ENCODE measurements around the gene ELFN1.

ELFN1 gene

DNA sequence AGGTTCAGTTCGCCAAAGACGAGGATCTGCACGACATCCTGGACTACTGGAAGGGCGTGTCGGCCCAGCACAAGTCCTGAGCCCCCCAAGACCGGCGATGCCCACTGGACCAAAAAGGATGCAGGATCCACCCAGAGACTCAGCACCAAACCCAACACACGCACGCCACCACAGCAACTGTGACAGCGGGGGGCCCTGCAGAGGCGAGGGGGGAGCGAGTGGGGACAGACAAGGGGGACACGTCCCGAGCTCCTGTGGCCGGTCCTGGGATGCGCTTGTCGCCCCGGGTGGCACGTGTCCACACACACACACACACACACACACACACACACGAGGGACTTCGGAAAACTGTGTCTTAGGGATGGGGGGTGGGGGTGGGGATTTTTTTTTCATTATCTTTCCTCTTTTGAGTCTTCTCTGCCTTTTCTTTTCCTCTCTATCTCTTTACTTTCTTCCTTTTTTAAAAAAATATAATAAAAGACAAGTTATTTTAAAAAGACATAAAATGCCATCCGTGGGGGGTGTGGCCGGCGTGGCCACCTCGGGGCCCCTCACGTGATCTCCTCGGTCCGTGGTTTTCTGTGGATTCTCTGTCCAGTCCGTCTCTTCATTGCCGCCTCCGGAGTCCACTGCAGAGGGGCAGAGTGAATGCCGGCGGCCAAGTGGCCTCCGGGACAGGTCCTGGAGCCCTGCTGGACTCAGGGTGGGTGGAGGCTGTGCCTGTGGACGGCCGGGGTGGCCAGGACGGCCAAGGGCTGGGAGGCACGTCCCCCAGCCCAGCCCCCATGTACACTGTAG, 77.1 kb downstream of the ELFN1 start:
- TF ChIP-seq, protein P1, sequence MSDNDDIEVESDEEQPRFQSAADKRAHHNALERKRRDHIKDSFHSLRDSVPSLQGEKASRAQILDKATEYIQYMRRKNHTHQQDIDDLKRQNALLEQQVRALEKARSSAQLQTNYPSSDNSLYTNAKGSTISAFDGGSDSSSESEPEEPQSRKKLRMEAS (IDR thresholded peaks at IDR 0.05; ENCODE audit: low read depth, low read length): no peak
- TF ChIP-seq MYC (IDR thresholded peaks at IDR 0.05; ENCODE audit: low read depth, low read length) (no peak), POLR2A (IDR thresholded peaks at IDR 0.05; ENCODE audit: extremely low read depth, insufficient read length) (no peak)
- TF ChIP-seq, protein P2, sequence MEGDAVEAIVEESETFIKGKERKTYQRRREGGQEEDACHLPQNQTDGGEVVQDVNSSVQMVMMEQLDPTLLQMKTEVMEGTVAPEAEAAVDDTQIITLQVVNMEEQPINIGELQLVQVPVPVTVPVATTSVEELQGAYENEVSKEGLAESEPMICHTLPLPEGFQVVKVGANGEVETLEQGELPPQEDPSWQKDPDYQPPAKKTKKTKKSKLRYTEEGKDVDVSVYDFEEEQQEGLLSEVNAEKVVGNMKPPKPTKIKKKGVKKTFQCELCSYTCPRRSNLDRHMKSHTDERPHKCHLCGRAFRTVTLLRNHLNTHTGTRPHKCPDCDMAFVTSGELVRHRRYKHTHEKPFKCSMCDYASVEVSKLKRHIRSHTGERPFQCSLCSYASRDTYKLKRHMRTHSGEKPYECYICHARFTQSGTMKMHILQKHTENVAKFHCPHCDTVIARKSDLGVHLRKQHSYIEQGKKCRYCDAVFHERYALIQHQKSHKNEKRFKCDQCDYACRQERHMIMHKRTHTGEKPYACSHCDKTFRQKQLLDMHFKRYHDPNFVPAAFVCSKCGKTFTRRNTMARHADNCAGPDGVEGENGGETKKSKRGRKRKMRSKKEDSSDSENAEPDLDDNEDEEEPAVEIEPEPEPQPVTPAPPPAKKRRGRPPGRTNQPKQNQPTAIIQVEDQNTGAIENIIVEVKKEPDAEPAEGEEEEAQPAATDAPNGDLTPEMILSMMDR (IDR thresholded peaks at IDR 0.05; ENCODE audit: low read depth, low read length): no peak
- DNase-seq (ENCODE audit: low read depth): no peak

DNA sequence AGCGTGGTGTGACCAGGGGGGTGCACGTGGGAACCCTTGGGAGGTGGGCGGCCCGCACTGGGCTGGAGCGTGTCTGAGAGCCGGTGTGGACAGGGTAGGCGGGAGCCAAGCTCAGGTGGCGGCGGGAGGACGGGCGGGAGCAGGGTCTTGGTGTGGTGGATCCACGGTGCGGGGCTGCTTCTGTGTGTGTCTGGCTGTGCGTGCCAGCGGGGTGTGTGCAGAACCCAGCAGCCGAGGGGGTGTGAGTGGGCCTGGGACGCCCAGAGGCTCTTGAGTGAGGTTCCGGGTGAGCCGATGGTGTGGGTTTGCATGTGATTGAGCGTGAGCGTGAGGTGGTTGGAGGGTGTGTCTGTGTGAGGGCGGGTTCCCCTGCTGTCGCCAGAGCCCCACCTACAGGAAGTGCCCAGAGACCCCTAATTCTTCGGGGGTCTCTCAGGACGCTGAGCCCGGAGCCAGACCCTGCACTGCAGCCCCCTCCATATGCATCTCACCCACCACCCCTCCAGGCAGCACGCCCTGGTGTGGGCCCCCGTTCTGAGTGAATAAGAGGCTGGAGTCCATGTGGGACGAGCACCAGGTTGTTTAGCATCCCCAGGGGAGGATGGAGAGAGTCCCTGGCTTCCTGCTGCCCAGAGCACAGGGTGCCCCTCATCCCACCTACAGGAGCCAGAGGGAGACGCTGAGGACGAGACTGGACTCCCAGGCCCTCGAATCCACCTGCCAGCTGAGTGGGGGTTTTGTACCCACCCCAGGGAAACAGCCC, 78.2 kb downstream of the ELFN1 start:
- TF ChIP-seq, protein P1 (IDR thresholded peaks at IDR 0.05; ENCODE audit: low read depth, low read length): no peak
- TF ChIP-seq, protein P2 (IDR thresholded peaks at IDR 0.05; ENCODE audit: low read depth, low read length): no peak
- TF ChIP-seq MYC (IDR thresholded peaks at IDR 0.05; ENCODE audit: low read depth, low read length): no peak
- TF ChIP-seq POLR2A (IDR thresholded peaks at IDR 0.05; ENCODE audit: extremely low read depth, insufficient read length): no peak
- DNase-seq (ENCODE audit: low read depth): no peak
- H3K4me3 ChIP-seq (ENCODE audit: low read depth, low read length): no peak overlapping the region

More for the DNA sequence above, 77.1 kb downstream of the ELFN1 start:
- H3K4me3 ChIP-seq (ENCODE audit: low read depth, low read length): no peak overlapping the region

DNA sequence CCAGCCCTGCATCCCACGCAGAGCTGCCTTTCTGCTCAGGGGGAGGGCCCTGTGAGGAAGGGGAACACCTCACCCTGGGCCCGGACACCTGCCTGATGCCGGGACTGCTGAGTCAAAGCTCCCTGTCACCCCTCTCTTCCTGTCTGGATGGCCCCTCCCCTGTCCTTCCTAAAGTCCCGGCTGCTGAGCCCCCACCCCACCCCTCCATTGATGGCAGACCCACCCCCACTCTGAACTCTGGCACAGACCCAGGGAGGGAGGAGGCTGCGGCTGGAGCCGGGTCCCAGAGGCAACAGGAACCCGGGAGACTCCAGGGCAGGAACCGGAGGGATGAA, 78.7 kb downstream of the ELFN1 start:
- DNase-seq (ENCODE audit: low read depth): no peak
- TF ChIP-seq, protein P1 (IDR thresholded peaks at IDR 0.05; ENCODE audit: low read depth, low read length): no peak
- TF ChIP-seq, protein P2 (IDR thresholded peaks at IDR 0.05; ENCODE audit: low read depth, low read length): no peak
- TF ChIP-seq POLR2A (IDR thresholded peaks at IDR 0.05; ENCODE audit: extremely low read depth, insufficient read length) (no peak), MYC (IDR thresholded peaks at IDR 0.05; ENCODE audit: low read depth, low read length) (no peak)
- H3K4me3 ChIP-seq (ENCODE audit: low read depth, low read length): no peak overlapping the region

DNA sequence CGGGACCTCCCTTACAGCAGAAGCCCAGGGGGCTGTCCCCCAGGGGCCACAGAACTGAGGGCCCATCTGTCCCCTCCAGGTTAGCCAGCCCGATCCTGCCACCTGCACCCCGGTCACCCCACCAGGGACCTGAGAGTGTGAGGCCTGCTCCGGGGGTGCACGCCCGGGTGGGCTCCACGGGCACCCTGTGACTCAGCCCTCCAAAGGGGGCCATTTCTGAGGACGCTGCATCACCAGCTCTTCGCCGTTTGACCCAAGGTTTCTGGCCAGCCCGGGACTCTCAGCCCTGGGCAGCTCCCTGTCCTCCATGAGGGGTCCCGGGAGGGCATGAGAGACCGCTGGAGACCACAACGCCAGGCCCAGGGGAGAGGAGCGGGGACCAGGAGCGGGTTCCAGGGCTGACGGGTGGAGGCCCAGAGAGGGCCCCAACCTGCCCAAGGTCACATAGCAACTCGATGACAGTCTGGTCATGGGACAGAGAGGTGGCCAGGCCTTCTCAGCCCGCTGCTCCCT, 79.3 kb downstream of the ELFN1 start:
- no peak overlapping the region for H3K4me3 ChIP-seq (ENCODE audit: low read depth, low read length)
- no peak for TF ChIP-seq POLR2A (IDR thresholded peaks at IDR 0.05; ENCODE audit: extremely low read depth, insufficient read length)
- TF ChIP-seq, protein P2 (IDR thresholded peaks at IDR 0.05; ENCODE audit: low read depth, low read length): no peak
- no peak for TF ChIP-seq MYC (IDR thresholded peaks at IDR 0.05; ENCODE audit: low read depth, low read length)
- TF ChIP-seq, protein P1 (IDR thresholded peaks at IDR 0.05; ENCODE audit: low read depth, low read length): no peak
- no peak for DNase-seq (ENCODE audit: low read depth)

DNA sequence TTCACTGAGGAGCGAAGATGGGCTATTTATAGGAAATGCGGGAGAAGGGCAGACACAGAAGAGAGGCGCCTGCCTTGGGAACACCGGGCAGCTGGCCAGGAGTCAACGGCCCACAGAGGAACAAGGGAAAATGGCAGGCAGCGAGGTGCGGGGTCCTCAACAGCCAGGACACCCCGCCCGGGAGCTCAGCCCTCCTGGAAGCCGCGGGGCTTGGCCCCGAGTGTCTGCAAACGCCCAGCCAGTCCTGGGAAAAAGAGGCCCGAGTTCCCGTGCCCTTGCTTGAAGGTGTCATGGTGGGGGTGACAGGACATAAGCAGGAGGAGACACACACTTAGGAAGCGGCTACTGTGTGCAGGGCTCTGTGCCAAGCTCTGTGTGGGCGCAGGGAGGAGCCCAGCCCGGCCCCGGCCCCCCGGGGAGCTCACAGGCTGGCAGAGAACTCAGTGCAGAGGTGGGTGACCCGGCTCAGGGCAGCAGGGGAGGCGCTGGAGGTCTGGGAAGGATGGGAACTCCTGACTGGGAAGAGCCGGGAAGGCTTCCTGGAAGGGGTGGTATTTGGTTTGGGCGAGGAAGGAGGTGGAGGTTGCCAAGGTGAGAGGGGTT, 79.9 kb downstream of the ELFN1 start:
- DNase-seq (ENCODE audit: low read depth): no peak
- H3K4me3 ChIP-seq (ENCODE audit: low read depth, low read length): no peak overlapping the region
- TF ChIP-seq, protein P2 (IDR thresholded peaks at IDR 0.05; ENCODE audit: low read depth, low read length): no peak
